Liver (tissue), 3 donors: ENCODE results near the gene OSBPL9.

ENCODE experiments used
- CTCF ChIP-seq: fragments of 150-350 bp; IDR thresholded peaks from 2 replicates; pipeline ENCODE4 v1.5.1; 2017; ENCODE audit warnings: improper control_type of control experiment, low read depth, low read length; ENCODE audit not compliant: missing input control
- JUND ChIP-seq, 2 donors: IDR thresholded peaks; 2 replicates each; pipeline ENCODE4 v1.6.1; 2016; ENCODE audit warnings: antibody characterized with exemption in 2 of 2
- TAF1 ChIP-seq: conservative IDR thresholded peaks from 2 replicates; pipeline ENCODE4 v1.6.1; 2016; ENCODE audit warnings: antibody characterized with exemption, mild to moderate bottlenecking
- donor health status: healthy.
- donor health status: healthy.

DNA sequence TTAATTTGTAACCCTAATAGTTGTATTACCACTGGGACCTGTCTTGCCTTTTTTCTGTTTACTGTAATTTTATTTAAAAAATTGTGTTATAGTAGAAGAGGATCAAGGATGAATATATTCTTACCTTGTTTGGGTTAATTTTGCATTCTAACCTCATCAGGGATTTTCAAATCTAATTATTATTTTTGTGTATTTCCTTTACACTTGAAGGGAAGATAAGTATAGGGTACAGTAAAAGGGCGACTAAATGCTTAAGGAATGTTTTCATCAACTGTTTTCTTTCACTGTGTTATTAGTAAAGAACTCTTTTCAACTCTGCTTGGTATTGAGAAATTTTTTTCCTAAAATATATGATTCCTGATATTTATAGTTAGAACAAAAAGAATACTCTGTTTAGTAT lies 33.3 kb downstream of the OSBPL9 start:
- TF ChIP-seq TAF1 = no peak
- no peak for TF ChIP-seq CTCF
- no peak for TF ChIP-seq JUND (IDR thresholded peaks at IDR 0.05)
